HG03139 (cell line): Measurements from ENCODE around the gene ANKRD9.
A peak's percentile ranks its signal among the peaks of the same experiment; 100 is the strongest.
"Not testable (repeated sequence)": the region's sequence is repeated elsewhere in the genome, so short reads cannot be mapped to it uniquely, and the experiment has no call there.

Experiments
- ATAC-seq: cut with Tn5 transposase; IDR thresholded peaks from one replicate; pipeline ENCODE4 v1.9.1; 2021; ENCODE audit not compliant: unreplicated experiment

Gene ANKRD9

GRCh38 chr14:102509746-102510615 is at the start of gene ANKRD9:
TSS of gene ANKRD9 (minus strand) at chr14:102509776. CDS start at chr14:102507889, 1,887 bp downstream.
- peak; percentile 73 for ATAC-seq

GRCh38 chr14:102558556-102558955 is 49.0 kb upstream of the ANKRD9 start:
- no peak for ATAC-seq

- no peak for ATAC-seq
Measured at GRCh38 chr14:102557434-102558226, 48.1 kb upstream of the ANKRD9 start.

GRCh38 chr14:102556098-102556677 is 46.6 kb upstream of the ANKRD9 start:
- ATAC-seq = no peak

GRCh38 chr14:102554821-102555819 is 45.5 kb upstream of the ANKRD9 start:
- no peak for ATAC-seq

GRCh38 chr14:102551995-102552705 is 42.6 kb upstream of the ANKRD9 start:
- no peak for ATAC-seq

- not testable (repeated sequence) for ATAC-seq
Measured at GRCh38 chr14:102550927-102551401, 41.4 kb upstream of the ANKRD9 start.

GRCh38 chr14:102548616-102549240 is 39.2 kb upstream of the ANKRD9 start:
- ATAC-seq = no peak

- ATAC-seq = no peak
Measured at GRCh38 chr14:102545461-102546265, 36.1 kb upstream of the ANKRD9 start.

- no peak for ATAC-seq
Measured at GRCh38 chr14:102544747-102545460, 35.3 kb upstream of the ANKRD9 start.

- ATAC-seq = no peak
Measured at GRCh38 chr14:102544046-102544746, 34.6 kb upstream of the ANKRD9 start.

- ATAC-seq = no peak
Measured at GRCh38 chr14:102541771-102542170, 32.2 kb upstream of the ANKRD9 start.

GRCh38 chr14:102541029-102541491 is 31.5 kb upstream of the ANKRD9 start:
- not testable (repeated sequence) for ATAC-seq

- no peak for ATAC-seq
Measured at GRCh38 chr14:102540315-102541028, 30.9 kb upstream of the ANKRD9 start.

GRCh38 chr14:102539544-102540314 is 30.2 kb upstream of the ANKRD9 start:
- no peak for ATAC-seq
